ENCODE data around the gene PSMC5.

DNA sequence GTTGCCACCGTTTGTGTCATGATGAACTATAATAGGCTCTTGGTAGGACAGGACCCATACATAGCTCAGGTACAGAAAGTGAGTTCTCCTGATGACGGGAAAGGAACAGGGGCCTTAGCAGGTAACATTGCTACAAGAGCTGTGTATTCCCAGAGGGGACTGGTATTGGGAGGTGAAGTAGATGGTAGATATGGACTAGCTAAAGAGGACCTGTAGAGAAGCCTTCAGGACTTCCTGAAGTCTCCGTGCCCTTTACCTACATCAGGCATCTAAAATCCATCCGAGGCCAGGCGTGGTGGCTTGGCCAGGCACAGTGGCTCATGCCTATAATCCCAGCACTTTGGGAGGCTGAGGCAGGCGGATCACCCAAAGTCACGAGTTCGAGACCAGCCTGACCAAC lies 28.0 kb downstream of the PSMC5 start:
- TF ChIP-seq POLR2AphosphoS5 (IDR thresholded peaks at IDR 0.05): no peak
- TF ChIP-seq, protein P1, sequence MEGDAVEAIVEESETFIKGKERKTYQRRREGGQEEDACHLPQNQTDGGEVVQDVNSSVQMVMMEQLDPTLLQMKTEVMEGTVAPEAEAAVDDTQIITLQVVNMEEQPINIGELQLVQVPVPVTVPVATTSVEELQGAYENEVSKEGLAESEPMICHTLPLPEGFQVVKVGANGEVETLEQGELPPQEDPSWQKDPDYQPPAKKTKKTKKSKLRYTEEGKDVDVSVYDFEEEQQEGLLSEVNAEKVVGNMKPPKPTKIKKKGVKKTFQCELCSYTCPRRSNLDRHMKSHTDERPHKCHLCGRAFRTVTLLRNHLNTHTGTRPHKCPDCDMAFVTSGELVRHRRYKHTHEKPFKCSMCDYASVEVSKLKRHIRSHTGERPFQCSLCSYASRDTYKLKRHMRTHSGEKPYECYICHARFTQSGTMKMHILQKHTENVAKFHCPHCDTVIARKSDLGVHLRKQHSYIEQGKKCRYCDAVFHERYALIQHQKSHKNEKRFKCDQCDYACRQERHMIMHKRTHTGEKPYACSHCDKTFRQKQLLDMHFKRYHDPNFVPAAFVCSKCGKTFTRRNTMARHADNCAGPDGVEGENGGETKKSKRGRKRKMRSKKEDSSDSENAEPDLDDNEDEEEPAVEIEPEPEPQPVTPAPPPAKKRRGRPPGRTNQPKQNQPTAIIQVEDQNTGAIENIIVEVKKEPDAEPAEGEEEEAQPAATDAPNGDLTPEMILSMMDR (IDR thresholded peaks at IDR 0.05; ENCODE audit: poor library complexity, severe bottlenecking): no peak
- TF ChIP-seq EZH2 (IDR thresholded peaks at IDR 0.05; ENCODE audit: borderline replicate concordance, insufficient read depth, low read length, poor library complexity, severe bottlenecking): no peak
